ENCODE results near the gene PPFIA3. TPM values are rescaled to one million over a fixed set of nuclear protein-coding genes. Genes with fewer than 3 reads are reported as not detected.

PPFIA3 gene
- total and polyA plus RNA-seq, 4 experiments from 2014 or later: 0.27 to 4.5 (median 2.3) TPM

- Mint-ChIP-seq H3K9me3 (peaks cover 0 to 2% (median 0%) of the 10 kb centered on the region in 8 donors), H3K4me3 (no peak overlapping the region), H3K4me1 (peaks cover 4 to 16% (median 13%) of the 10 kb centered on the region in 4 donors), H3K36me3 (peaks cover 0 to 13% of the 10 kb centered on the region in 2 donors), H3K27ac (no peak overlapping the region), H3K27me3 (peaks cover 3 to 5% of the 10 kb centered on the region in 2 donors)
- no peak for DNase-seq
- H3K4me1 ChIP-seq (ENCODE audit: insufficient read depth, low read length): peaks cover 10% of the 10 kb centered on the region
- H3K9me3 ChIP-seq (ENCODE audit: control insufficient read depth in 1 of 2, low read length in 2 of 2): no peaks in the 10 kb centered on the region
- no peaks in the 10 kb centered on the region for H3K36me3 ChIP-seq (ENCODE audit: insufficient read depth, low read length)
- no peaks in the 10 kb centered on the region for H3K27me3 ChIP-seq (ENCODE audit: insufficient read depth, low read length)
- ChIA-PET POLR2A (ENCODE audit: partially characterized antibody) (no interaction called here), CTCF (ENCODE audit: partially characterized antibody) (interaction anchor here (1.0 kb wide), 1 partner anchor 17 kb away, joined by 3 read pairs; no protein-coding TSS in a partner anchor)
- intact Hi-C loops (cut with micrococcal nuclease): no loop called here
- H3K27ac ChIP-seq (ENCODE audit: low read depth, low read length): no peak overlapping the region
- H3K4me3 ChIP-seq (ENCODE audit: low read length in 2 of 2): no peak overlapping the region
These were observed 38.1 kb upstream of the PPFIA3 start for GRCh38 chr19:49081273-49081672.

GRCh38 chr19:49084206-49085019 is 34.9 kb upstream of the PPFIA3 start:
- Mint-ChIP-seq H3K4me3 (peak overlapping the region; percentile 82 to 96 (median 94)), H3K36me3 (peaks cover 13 to 31% of the 10 kb centered on the region in 2 donors), H3K27me3 (peaks cover 0 to 3% of the 10 kb centered on the region in 2 donors), H3K4me1 (peaks cover 20 to 42% (median 29%) of the 10 kb centered on the region in 4 donors), H3K27ac (peak overlapping the region; percentile 76 to 98 (median 93)), H3K9me3 (peaks cover 0 to 2% (median 0%) of the 10 kb centered on the region in 8 donors)
- DNase-seq: no peak
- H3K9me3 ChIP-seq (ENCODE audit: control insufficient read depth in 1 of 2, low read length in 2 of 2): no peaks in the 10 kb centered on the region
- peak overlapping the region in 1 of 2 donors; percentile 95 for H3K4me3 ChIP-seq (ENCODE audit: low read length in 2 of 2)
- H3K27me3 ChIP-seq (ENCODE audit: insufficient read depth, low read length): no peaks in the 10 kb centered on the region
- peak overlapping the region; percentile 81 for H3K27ac ChIP-seq (ENCODE audit: low read depth, low read length)
- intact Hi-C loops (cut with micrococcal nuclease): loop anchor here (1.0 to 5.0 kb wide), 4 partner anchors 30 to 465 kb away; partner anchors contain the start of genes GYS1, LIN7B, RPL18 and RUVBL2
- ChIA-PET CTCF (ENCODE audit: partially characterized antibody) (interaction anchor here (1.2 kb wide), 1 partner anchor 62 kb away, joined by 4 read pairs; no protein-coding TSS in a partner anchor), POLR2A (ENCODE audit: partially characterized antibody) (no interaction called here)
- H3K36me3 ChIP-seq (ENCODE audit: insufficient read depth, low read length): no peaks in the 10 kb centered on the region
- H3K4me1 ChIP-seq (ENCODE audit: insufficient read depth, low read length): peaks cover 32% of the 10 kb centered on the region

DNA sequence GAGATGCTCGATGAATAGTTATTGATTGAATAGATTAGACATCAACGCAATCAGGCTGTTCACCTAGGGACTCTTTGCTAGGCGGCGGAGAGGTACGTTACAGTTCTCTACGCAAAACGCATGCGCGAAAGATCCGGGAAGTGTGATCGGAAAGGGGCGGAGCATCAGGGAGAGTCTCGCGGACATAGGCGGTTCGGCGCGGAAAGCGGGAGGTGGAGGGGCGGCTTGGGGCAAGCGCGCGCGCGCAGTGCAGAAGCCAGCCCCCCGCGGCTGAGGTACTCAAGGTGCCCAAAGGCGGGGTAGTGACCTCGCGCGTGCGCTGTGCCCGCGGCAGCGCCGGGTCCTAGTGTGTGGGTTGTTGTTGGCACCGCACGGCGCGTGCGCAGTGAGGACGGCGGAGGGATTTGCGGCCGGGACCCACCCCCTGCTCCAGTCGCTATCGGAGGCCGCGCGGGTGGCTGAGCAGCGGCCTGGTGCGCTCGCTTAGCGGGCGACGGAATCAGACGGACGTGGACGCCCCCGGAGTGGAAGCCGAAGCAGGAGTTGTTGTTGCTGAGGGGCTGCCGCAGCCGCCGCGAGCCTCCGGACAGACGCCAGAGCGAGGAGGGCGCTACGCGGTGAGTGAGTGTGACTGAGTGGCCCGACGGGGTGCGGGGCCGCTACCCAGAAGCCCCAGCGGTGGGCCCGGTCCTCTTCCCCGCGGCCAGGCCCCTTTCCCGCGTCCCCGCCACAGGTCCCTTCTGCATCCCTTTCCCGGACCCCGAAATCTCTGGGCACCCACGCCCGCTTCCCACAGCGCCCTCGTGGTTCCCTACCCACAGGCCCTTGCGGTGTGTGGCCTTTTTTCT is 34.1 kb upstream of the PPFIA3 start, which contains the start of gene SNRNP70:
Gene SNRNP70, plus strand, starts transcription at position 432 of the 848 bp plus-strand sequence. CDS start 964 bp downstream, outside the sequence.
- peaks cover 15 to 33% of the 10 kb centered on the region in 2 donors for H3K36me3 Mint-ChIP-seq
- no peaks in the 10 kb centered on the region for H3K9me3 ChIP-seq (ENCODE audit: control insufficient read depth in 1 of 2, low read length in 2 of 2)
- H3K27ac Mint-ChIP-seq: peak within 1 kb of the TSS; percentile 88 to 98 (median 93)
- peaks cover 22 to 46% (median 32%) of the 10 kb centered on the region in 4 donors for H3K4me1 Mint-ChIP-seq
- H3K4me3 ChIP-seq (ENCODE audit: low read length in 2 of 2): peak within 1 kb of the TSS; percentile 72 to 95
- peak; percentile 99 to 100 (median 100) for DNase-seq
- POLR2A ChIA-PET (ENCODE audit: partially characterized antibody): no interaction called here
- peak within 1 kb of the TSS; percentile 82 to 96 (median 94) for H3K4me3 Mint-ChIP-seq
- H3K4me1 ChIP-seq (ENCODE audit: insufficient read depth, low read length): peaks cover 32% of the 10 kb centered on the region
- no peaks in the 10 kb centered on the region for H3K27me3 ChIP-seq (ENCODE audit: insufficient read depth, low read length)
- H3K9me3 Mint-ChIP-seq: peaks cover 0 to 2% (median 0%) of the 10 kb centered on the region in 8 donors
- H3K27ac ChIP-seq (ENCODE audit: low read depth, low read length): peak within 1 kb of the TSS; percentile 81
- intact Hi-C loops (cut with micrococcal nuclease): loop anchor here (1.0 to 5.0 kb wide), 4 partner anchors 29 to 466 kb away; partner anchors contain the start of genes GYS1, LIN7B, RPL18 and RUVBL2
- H3K27me3 Mint-ChIP-seq: peaks cover 0 to 3% of the 10 kb centered on the region in 2 donors
- peaks cover 5% of the 10 kb centered on the region for H3K36me3 ChIP-seq (ENCODE audit: insufficient read depth, low read length)
- CTCF ChIA-PET (ENCODE audit: partially characterized antibody): interaction anchor here (3.9 kb wide), 1 partner anchor 13 kb away, joined by 28 read pairs; no protein-coding TSS in a partner anchor

GRCh38 chr19:49085868-49086232 is 33.5 kb upstream of the PPFIA3 start:
- H3K36me3 ChIP-seq (ENCODE audit: insufficient read depth, low read length): peaks cover 11% of the 10 kb centered on the region
- H3K4me1 Mint-ChIP-seq: peaks cover 22 to 52% (median 36%) of the 10 kb centered on the region in 4 donors
- CTCF ChIA-PET (ENCODE audit: partially characterized antibody): interaction anchor here (3.9 kb wide), 1 partner anchor 12 kb away, joined by 28 read pairs; no protein-coding TSS in a partner anchor
- peak overlapping the region; percentile 81 for H3K27ac ChIP-seq (ENCODE audit: low read depth, low read length)
- H3K4me1 ChIP-seq (ENCODE audit: insufficient read depth, low read length): peaks cover 32% of the 10 kb centered on the region
- peaks cover 0 to 2% (median 0%) of the 10 kb centered on the region in 8 donors for H3K9me3 Mint-ChIP-seq
- H3K27ac Mint-ChIP-seq: peak overlapping the region; percentile 88 to 98 (median 93)
- H3K9me3 ChIP-seq (ENCODE audit: control insufficient read depth in 1 of 2, low read length in 2 of 2): no peaks in the 10 kb centered on the region
- POLR2A ChIA-PET (ENCODE audit: partially characterized antibody): interaction anchor here (0.8 kb wide), 1 partner anchor 12 kb away, joined by 3 read pairs; no protein-coding TSS in a partner anchor
- peak overlapping the region; percentile 72 to 95 for H3K4me3 ChIP-seq (ENCODE audit: low read length in 2 of 2)
- intact Hi-C loops (cut with micrococcal nuclease): loop anchor here (1.0 to 5.0 kb wide), 4 partner anchors 28 to 467 kb away; partner anchors contain the start of genes GYS1, LIN7B, RPL18 and RUVBL2
- no peak for DNase-seq
- peak overlapping the region; percentile 82 to 96 (median 94) for H3K4me3 Mint-ChIP-seq
- H3K27me3 Mint-ChIP-seq: peaks cover 0 to 3% of the 10 kb centered on the region in 2 donors
- H3K36me3 Mint-ChIP-seq: peaks cover 21 to 39% of the 10 kb centered on the region in 2 donors
- H3K27me3 ChIP-seq (ENCODE audit: insufficient read depth, low read length): no peaks in the 10 kb centered on the region

GRCh38 chr19:49086296-49086695 is 33.0 kb upstream of the PPFIA3 start:
- peaks cover 32% of the 10 kb centered on the region for H3K4me1 ChIP-seq (ENCODE audit: insufficient read depth, low read length)
- peaks cover 16% of the 10 kb centered on the region for H3K36me3 ChIP-seq (ENCODE audit: insufficient read depth, low read length)
- intact Hi-C loops (cut with micrococcal nuclease): loop anchor here (5.0 kb wide), 1 partner anchor 41 kb away; no protein-coding TSS in a partner anchor
- H3K27me3 Mint-ChIP-seq: peaks cover 0 to 3% of the 10 kb centered on the region in 2 donors
- H3K36me3 Mint-ChIP-seq: peaks cover 22 to 43% of the 10 kb centered on the region in 2 donors
- H3K9me3 ChIP-seq (ENCODE audit: control insufficient read depth in 1 of 2, low read length in 2 of 2): no peaks in the 10 kb centered on the region
- peak overlapping the region; percentile 88 to 98 (median 93) for H3K27ac Mint-ChIP-seq
- peak overlapping the region; percentile 72 to 95 for H3K4me3 ChIP-seq (ENCODE audit: low read length in 2 of 2)
- ChIA-PET POLR2A (ENCODE audit: partially characterized antibody) (interaction anchor here (0.8 to 1.1 kb wide), 2 partner anchors 9 to 11 kb away, joined by 3 to 4 read pairs; no protein-coding TSS in a partner anchor), CTCF (ENCODE audit: partially characterized antibody) (interaction anchor here (1.0 to 3.9 kb wide), 3 partner anchors 12 to 113 kb away, joined by 3 to 28 read pairs (median 4); no protein-coding TSS in a partner anchor)
- DNase-seq: no peak
- H3K27ac ChIP-seq (ENCODE audit: low read depth, low read length): peak overlapping the region; percentile 81
- H3K9me3 Mint-ChIP-seq: peaks cover 0 to 2% (median 0%) of the 10 kb centered on the region in 8 donors
- peak overlapping the region; percentile 82 to 96 (median 94) for H3K4me3 Mint-ChIP-seq
- H3K4me1 Mint-ChIP-seq: peaks cover 23 to 54% (median 38%) of the 10 kb centered on the region in 4 donors
- no peaks in the 10 kb centered on the region for H3K27me3 ChIP-seq (ENCODE audit: insufficient read depth, low read length)

DNA sequence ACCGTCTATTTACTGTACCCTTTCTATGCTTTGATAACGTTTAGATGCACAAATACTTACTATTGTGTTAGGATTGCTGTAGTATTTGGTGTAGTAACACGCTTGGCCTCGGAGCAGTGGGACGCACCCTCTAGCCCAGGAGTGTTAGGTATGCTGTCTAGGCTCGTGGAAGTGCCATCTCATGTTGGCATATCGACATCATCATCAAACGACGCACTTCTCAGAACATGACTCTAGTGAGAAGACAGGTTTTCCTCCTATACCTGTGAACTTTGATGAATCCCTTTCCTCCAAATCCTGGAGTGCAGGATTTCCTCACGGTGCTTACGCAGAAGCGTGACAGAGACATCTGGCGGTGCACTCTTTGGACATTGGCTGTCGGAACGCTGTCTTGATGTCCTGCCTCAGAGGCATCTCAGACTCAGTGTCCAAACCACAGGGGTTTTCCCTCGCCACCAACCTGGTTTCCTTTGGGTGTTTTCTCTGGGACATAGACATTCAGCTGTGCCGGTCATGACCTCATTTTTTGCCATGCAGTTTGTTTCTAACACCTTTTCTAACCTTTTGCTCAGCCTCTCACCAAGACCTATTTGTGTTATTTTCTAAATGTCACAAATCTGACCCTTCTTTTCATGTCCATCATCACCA is 27.8 kb upstream of the PPFIA3 start:
- ChIA-PET CTCF (ENCODE audit: partially characterized antibody) (no interaction called here), POLR2A (ENCODE audit: partially characterized antibody) (no interaction called here)
- peaks cover 20% of the 10 kb centered on the region for H3K4me1 ChIP-seq (ENCODE audit: insufficient read depth, low read length)
- H3K27ac ChIP-seq (ENCODE audit: low read depth, low read length): no peak overlapping the region
- no peak overlapping the region for H3K4me3 ChIP-seq (ENCODE audit: low read length in 2 of 2)
- peak overlapping the region in 1 of 8 donors; percentile 7 for H3K4me3 Mint-ChIP-seq
- H3K27ac Mint-ChIP-seq: peak overlapping the region in 4 of 7 donors; percentile 38 to 80 (median 52)
- peaks cover 40 to 64% of the 10 kb centered on the region in 2 donors for H3K36me3 Mint-ChIP-seq
- no peaks in the 10 kb centered on the region for H3K27me3 ChIP-seq (ENCODE audit: insufficient read depth, low read length)
- H3K36me3 ChIP-seq (ENCODE audit: insufficient read depth, low read length): peaks cover 56% of the 10 kb centered on the region
- peaks cover 21 to 51% (median 30%) of the 10 kb centered on the region in 4 donors for H3K4me1 Mint-ChIP-seq
- no peaks in the 10 kb centered on the region for H3K9me3 Mint-ChIP-seq
- no peaks in the 10 kb centered on the region for H3K27me3 Mint-ChIP-seq
- H3K9me3 ChIP-seq (ENCODE audit: control insufficient read depth in 1 of 2, low read length in 2 of 2): no peaks in the 10 kb centered on the region
- no peak for DNase-seq
- intact Hi-C loops (cut with micrococcal nuclease): no loop called here

Data from CD4-positive, alpha-beta memory T cell (primary cell).